ENCODE measurements around the gene STK32C. TPM values are rescaled to one million over a fixed set of nuclear protein-coding genes. Genes with fewer than 3 reads are reported as not detected.
A peak's percentile ranks its signal among the peaks of the same experiment; 100 is the strongest.

Gene STK32C
- total and polyA plus RNA-seq, 7 donors: 3.6 to 11.7 (median 6.6) TPM

DNA sequence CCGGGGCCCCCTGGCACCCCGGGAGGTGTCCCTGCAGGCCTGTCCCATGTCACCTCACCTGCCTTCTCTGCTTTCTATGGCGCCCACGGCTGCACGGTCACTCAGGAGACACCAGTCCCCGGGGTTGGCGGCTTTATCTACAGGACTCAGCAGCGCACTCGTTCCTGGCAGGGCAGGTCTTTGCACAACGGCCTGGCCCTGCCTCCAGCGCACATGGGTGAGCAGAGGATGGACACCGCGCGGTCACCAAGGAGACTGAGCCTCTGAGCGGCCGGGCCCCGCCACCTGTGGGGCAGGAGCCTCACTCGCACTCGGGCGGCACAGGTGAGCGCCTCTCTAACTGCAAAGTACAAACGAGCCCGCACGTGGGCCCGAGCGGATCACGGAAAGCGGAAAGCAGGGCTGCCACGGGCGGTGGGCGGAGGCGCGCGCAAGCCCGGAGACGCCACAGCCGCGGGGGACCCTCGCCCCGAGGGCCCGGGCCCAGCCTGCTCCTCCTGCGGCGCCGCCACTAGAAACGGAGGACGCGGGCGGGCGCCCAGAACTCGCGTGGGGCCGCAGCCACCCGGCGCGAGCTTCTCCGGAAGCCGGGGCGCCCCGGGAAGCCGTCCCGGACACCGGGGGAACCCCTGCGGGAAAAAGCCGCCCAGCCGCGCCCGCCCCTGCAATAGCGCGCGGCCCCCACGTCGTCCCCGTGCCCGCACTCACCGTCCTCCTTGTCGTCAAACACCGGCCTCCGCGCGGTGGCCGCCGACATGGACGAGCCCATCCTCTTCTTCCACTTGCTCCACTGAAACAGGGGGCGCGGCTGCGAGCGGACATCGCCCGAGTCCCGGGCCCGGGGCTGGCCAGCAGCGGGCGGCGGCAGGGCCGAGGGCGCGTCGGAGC lies 642 bp downstream of the STK32C start:
- H3K27ac ChIP-seq: no peak overlapping the region
- H3K36me3 ChIP-seq (ENCODE audit: insufficient read depth in 1 of 2, low read depth in 1 of 2): no peaks in the 10 kb centered on the region
- ATAC-seq (no peak), DNase-seq (peak; percentile 53 to 71)
- 8 to 10% (median 10%) methylated on average over 68 to 98 of the region's 98 CpGs for WGBS, 3 donors
- intact Hi-C loops (cut with DNase I): loop anchor here in 1 of 2 donors (5.0 kb wide), 1 partner anchor 45 kb away; no protein-coding TSS in a partner anchor
- peak overlapping the region; percentile 82 for H3K4me3 ChIP-seq
- H3K4me1 ChIP-seq: peaks cover 11% of the 10 kb centered on the region
- H3K27me3 ChIP-seq (ENCODE audit: insufficient read depth in 3 of 3, low read length in 2 of 3): peaks cover 0 to 24% (median 0%) of the 10 kb centered on the region in 3 donors
- H3K9me3 ChIP-seq: no peaks in the 10 kb centered on the region
- TF ChIP-seq, protein P1, sequence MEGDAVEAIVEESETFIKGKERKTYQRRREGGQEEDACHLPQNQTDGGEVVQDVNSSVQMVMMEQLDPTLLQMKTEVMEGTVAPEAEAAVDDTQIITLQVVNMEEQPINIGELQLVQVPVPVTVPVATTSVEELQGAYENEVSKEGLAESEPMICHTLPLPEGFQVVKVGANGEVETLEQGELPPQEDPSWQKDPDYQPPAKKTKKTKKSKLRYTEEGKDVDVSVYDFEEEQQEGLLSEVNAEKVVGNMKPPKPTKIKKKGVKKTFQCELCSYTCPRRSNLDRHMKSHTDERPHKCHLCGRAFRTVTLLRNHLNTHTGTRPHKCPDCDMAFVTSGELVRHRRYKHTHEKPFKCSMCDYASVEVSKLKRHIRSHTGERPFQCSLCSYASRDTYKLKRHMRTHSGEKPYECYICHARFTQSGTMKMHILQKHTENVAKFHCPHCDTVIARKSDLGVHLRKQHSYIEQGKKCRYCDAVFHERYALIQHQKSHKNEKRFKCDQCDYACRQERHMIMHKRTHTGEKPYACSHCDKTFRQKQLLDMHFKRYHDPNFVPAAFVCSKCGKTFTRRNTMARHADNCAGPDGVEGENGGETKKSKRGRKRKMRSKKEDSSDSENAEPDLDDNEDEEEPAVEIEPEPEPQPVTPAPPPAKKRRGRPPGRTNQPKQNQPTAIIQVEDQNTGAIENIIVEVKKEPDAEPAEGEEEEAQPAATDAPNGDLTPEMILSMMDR (IDR thresholded peaks at IDR 0.05): no peak

DNA sequence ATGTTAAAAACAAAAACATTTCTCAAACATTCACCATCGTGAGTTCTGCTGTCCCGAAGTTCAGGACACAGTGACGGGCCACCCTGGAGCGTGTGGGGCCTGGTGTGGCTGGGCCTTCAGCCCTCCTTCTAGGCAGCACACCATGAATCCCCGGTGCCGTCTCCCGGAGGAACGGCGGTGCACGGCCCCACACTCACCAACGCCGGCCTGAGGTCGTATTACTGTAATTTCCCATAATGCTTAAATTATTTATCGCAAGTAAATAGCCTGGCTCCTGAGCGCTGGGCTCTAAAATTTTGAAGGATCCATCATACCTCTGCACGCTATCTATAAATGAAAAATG lies 1.4 kb downstream of the STK32C start:
- TF ChIP-seq, protein P1 (IDR thresholded peaks at IDR 0.05): no peak
- no peak overlapping the region for H3K4me3 ChIP-seq
- no peak for DNase-seq
- no peak for ATAC-seq
- H3K4me1 ChIP-seq: peaks cover 11% of the 10 kb centered on the region
- WGBS, 3 donors: 96 to 97% (median 97%) methylated on average over 16 of the region's 16 CpGs
- H3K9me3 ChIP-seq: no peaks in the 10 kb centered on the region
- peaks cover 0 to 24% (median 0%) of the 10 kb centered on the region in 3 donors for H3K27me3 ChIP-seq (ENCODE audit: insufficient read depth in 3 of 3, low read length in 2 of 3)
- intact Hi-C loops (cut with DNase I): loop anchor here in 1 of 2 donors (5.0 kb wide), 1 partner anchor 46 kb away; no protein-coding TSS in a partner anchor
- no peak overlapping the region for H3K27ac ChIP-seq
- no peaks in the 10 kb centered on the region for H3K36me3 ChIP-seq (ENCODE audit: insufficient read depth in 1 of 2, low read depth in 1 of 2)

DNA sequence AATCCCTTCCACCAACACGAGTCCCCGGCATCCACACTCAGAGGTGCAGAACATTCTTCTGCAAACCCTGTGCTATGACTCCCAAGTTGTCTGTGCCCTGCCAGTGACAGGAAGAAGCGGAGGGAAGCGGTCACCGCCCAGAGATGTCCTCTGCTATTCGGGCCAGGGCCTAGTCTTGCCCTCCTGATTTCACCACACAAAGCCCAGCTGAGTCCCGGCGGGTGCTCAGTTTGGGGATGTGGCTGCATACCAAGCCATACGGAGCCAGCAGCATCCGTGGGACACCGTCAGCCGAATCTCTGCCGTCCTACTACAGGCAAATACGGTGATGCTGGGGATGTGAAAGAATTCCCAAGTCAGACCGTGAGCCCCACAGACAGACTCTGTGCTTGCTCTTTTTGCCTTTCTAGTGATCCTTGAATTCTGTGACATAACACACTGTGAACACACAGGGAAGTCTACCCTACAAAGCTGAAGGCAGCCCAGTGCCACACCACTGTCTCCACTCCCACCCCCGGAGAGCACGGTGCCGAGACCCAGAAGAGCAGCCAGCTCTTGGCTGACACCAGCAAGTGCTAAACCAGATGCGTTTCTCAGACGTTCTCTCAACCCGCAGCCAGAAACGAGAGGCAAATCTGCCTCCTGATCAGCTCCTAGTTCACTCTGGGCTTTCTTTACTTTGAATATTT lies 2.0 kb downstream of the STK32C start:
- WGBS, 3 donors: 91 to 94% (median 91%) methylated on average over 22 of the region's 22 CpGs
- DNase-seq: no peak
- ATAC-seq: no peak
- Histone ChIP-seq H3K27ac (no peak overlapping the region), H3K27me3 (ENCODE audit: insufficient read depth in 3 of 3, low read length in 2 of 3) (peaks cover 0 to 24% (median 2%) of the 10 kb centered on the region in 3 donors), H3K4me3 (no peak overlapping the region), H3K36me3 (ENCODE audit: insufficient read depth in 1 of 2, low read depth in 1 of 2) (no peaks in the 10 kb centered on the region), H3K4me1 (peaks cover 11% of the 10 kb centered on the region), H3K9me3 (no peaks in the 10 kb centered on the region)
- TF ChIP-seq, protein P1 (IDR thresholded peaks at IDR 0.05): no peak
- intact Hi-C loops (cut with DNase I): loop anchor here in 1 of 2 donors (5.0 kb wide), 1 partner anchor 47 kb away; no protein-coding TSS in a partner anchor

DNA sequence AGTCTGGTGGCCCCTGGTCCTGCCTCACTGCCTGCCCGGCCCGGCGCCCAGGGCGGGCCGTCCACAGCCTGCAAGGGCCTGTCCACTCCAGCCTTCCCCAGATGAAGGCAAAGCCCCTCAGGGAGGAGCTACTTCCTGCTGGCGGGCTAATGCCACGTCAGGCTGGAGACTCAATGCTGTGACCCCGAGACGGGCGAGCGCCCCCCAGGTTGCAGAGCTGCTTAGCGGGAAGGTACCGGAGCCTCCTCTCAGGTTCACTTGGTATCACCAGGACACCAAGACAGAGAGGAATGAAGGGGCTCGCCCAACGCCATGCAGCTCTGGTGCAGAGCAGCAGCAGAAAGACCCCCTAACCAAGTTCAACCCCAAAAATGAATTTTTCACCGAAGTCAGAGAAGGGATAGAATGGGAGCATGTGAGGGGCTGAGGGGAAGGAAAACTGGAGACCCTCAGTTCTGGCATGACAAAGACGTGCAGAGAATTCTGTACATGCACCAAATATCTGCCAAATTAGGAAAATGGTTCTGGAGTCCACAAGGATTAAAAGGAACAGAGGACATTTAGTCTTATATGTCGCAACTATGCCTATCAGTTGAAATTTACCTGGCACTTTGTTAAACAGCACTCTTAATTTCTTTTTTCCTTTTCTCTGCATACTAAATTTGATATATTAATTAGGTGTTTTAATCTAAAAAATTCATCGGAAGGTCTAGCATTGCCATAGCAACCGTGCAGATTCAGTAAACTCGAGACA lies 2.8 kb downstream of the STK32C start:
- no peak for DNase-seq
- ATAC-seq: no peak
- Histone ChIP-seq H3K4me1 (peaks cover 11% of the 10 kb centered on the region), H3K4me3 (no peak overlapping the region), H3K36me3 (ENCODE audit: insufficient read depth in 1 of 2, low read depth in 1 of 2) (no peaks in the 10 kb centered on the region), H3K27ac (no peak overlapping the region), H3K27me3 (ENCODE audit: insufficient read depth in 3 of 3, low read length in 2 of 3) (peaks cover 0 to 24% (median 2%) of the 10 kb centered on the region in 3 donors), H3K9me3 (no peaks in the 10 kb centered on the region)
- TF ChIP-seq, protein P1 (IDR thresholded peaks at IDR 0.05): no peak
- intact Hi-C loops (cut with DNase I): loop anchor here in 1 of 2 donors (5.0 kb wide), 1 partner anchor 47 kb away; no protein-coding TSS in a partner anchor
- WGBS, 3 donors: 92 to 95% (median 93%) methylated on average over 21 of the region's 21 CpGs
